Ammon's horn (tissue), 1 donor: ENCODE data around the gene ZBTB39.
"Not testable (repeated sequence)": the region's sequence is repeated elsewhere in the genome, so short reads cannot be mapped to it uniquely, and the experiment has no call there.

Source experiments
- DNase-seq: peaks from one replicate; pipeline ENCODE4 v3.0.0-alpha.2; 2016; ENCODE audit warnings: low spot score

The ZBTB39 gene

GRCh38 chr12:57001448-57001906, 4.9 kb downstream of the ZBTB39 start:
- DNase-seq: peak; percentile 46

GRCh38 chr12:57000393-57000792, 6.0 kb downstream of the ZBTB39 start:
- DNase-seq: no peak

- no peak for DNase-seq
Measured at GRCh38 chr12:56999456-56999855, 6.9 kb downstream of the ZBTB39 start.

DNA sequence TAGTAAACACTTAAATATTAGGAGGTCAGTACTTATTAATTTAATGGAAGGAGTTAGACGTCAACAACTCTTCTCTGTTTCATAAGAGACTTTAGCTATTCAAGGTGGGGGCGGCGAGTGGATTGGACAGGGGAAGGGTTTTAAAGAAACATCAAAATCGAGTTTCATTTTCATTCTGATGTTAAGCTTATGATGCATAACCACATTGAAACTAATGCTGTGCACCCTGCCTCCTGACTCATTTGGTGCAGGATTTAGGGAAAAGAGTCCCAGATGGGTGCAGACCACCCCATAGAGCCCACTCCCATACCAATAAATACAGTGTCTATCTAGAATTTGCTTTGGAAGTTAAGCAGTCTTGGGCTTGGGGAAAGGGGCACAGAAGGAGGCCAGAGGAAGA, 7.4 kb downstream of the ZBTB39 start:
- no peak for DNase-seq

- no peak for DNase-seq
Measured at GRCh38 chr12:56998316-56998715, 8.0 kb downstream of the ZBTB39 start.

- no peak for DNase-seq
Measured at GRCh38 chr12:56996793-56997545, 9.4 kb downstream of the ZBTB39 start.

- no peak for DNase-seq
Measured at GRCh38 chr12:56995930-56996496, 10.3 kb downstream of the ZBTB39 start.

DNA sequence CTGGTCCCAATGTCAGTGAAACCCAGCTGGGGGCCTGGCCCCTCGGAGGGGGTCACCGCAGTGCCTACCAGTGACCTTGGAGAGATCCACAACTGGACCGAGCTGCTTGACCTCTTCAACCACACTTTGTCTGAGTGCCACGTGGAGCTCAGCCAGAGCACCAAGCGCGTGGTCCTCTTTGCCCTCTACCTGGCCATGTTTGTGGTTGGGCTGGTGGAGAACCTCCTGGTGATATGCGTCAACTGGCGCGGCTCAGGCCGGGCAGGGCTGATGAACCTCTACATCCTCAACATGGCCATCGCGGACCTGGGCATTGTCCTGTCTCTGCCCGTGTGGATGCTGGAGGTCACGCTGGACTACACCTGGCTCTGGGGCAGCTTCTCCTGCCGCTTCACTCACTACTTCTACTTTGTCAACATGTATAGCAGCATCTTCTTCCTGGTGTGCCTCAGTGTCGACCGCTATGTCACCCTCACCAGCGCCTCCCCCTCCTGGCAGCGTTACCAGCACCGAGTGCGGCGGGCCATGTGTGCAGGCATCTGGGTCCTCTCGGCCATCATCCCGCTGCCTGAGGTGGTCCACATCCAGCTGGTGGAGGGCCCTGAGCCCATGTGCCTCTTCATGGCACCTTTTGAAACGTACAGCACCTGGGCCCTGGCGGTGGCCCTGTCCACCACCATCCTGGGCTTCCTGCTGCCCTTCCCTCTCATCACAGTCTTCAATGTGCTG, 11.0 kb downstream of the ZBTB39 start:
- no peak for DNase-seq

DNA sequence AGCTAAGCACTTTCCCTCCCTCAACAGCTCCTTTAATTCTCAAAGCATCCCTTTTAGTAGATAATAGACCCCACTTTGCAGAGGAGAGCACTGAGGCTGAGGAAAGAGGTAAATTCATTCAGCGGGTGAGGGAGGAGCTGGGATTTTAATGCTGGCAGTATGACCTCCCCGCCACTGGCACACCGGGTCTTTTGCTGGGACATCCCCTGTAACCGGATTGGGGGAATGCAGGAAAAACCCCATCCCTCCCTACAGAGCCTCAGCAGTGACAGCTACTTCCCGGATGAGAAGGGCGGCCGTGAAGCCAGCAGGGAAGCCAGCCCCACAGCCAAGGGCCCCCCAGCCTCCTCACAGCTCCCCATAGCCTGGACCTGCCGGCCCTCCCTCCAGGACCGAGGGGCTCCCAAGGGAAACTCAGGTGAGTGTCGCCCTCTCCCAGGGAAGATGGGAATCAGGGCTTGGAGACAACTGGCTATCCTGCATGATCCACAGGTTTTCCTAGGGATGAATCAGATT, 12.1 kb downstream of the ZBTB39 start:
- no peak for DNase-seq

DNA sequence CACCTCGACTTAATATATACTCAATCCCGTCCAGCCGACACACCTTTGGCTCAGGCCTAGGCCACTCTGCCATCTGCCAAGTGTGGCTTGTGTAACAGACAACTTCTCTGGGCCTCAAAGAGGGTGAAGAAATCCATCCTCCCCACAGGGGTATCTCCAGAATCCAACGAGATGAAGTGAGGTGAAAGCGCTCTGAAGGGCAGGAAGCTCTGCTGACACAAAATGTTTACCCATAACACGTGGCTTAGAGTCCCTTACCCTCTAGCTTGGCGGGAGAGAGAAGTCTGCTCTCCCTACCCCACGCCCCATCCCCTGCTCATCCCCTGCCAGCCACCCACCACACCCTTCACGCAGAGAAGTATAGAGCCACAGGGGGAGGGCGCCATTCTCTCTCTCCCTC, 13.0 kb downstream of the ZBTB39 start:
- DNase-seq: no peak

DNA sequence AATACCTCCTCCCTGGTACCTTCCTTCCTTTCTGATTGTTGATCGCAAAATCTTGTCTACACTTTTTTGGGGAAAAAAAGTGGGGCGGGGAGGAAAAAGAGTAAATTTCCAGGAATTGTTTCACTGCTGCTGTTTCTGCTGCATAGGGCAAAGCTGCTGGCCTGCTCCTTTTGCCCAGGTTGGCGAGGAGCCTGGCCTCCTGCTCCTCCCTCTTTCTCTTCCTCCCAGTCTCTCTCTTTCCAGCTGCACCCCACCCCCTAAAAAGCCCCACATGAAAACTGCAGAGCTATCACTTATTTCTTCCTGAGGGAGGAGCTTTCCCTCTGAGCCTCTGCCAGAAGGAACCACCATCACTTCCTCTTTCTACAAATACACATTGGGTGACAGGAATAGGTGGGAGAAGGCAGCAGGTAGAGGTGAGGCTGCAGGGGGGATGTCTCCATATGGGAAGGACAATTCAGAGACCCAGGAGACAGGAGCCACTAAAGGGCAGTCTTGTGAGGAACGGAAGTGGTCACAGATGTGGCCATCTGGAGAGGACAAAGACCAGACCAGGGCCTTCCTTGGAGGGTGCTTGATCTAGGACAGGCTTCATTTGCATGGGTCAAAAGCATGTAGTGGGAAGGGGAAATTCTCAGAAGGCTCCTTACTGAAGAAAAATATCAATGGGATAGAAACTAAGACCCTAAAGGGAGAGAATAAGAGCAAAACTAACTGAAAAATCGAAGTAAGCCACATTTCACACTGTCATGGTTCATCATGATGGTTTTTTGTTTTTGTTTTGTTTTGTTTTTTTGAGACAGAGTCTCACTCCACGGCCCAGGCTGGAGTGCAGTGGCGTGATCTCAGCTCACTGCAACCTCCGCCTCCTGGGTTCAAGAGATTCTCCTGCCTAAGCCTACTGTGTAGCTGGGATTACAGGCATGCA, 14.8 kb downstream of the ZBTB39 start:
- DNase-seq: peak; percentile 74

DNA sequence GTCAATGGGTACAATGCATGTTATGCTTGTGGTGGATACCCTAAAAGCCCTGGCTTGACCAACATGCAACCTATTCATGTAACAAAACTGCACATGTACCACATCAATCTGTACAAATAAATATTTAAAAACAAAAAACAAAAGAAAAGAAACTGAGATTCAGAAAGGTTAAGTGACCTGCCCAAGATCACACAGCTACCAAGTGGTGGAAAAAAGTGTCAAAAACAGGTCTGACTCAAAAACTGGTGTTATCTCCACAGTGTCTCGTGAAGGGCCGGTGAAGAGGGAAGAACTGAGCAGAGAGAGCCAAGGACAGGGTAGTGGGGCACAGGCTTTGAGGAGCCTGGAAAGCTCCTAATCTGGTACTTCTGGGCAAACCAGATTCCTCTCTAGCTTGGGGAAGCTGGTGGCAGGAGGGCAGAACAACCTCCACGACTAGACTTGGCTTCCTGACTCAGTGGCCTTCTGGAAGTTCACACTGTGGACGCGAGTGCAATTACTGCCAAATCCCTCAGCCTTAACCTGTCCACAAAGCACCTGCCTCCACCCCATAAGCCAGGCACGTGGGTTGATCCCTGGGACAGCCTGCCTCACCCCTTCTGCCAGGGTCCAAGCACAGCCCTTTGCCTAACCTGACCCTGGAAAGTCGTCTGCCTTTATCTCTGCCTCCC, 15.6 kb downstream of the ZBTB39 start:
- DNase-seq: no peak

DNA sequence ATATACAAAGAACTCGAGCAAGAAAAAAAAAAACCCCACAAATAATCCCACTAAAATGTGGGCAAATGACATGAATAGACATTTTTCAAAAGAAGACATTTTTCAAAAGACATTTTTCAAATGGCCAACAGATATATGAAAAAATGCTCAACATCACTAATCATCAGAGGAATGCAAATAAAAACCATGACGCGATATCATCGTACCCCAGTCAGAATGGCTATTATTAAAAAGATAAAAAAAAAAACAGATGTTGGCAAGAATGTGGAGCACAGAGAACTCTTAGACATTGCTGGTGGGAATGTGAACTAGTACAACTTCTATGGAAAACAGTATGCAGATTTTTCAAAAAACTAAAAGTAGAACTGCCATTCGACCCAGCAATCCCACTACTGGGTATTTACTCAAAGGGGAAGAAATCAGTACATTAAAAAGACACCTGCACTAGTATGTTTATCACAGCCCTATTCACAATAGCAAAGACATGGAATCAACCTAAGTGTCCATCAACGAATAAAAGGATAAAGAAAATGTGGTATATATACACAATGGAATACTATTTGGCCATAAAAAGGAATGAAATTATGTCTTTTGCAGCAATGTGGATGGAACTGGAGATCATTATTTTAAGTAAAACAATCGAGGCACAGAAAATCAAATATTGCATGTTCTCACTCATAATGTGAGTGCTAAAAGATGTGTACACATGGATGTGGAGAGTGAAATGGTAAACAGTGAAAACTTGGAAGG, 16.3 kb downstream of the ZBTB39 start:
- DNase-seq: no peak

- DNase-seq: no peak
Measured at GRCh38 chr12:56988207-56988739, 18.1 kb downstream of the ZBTB39 start.

DNA sequence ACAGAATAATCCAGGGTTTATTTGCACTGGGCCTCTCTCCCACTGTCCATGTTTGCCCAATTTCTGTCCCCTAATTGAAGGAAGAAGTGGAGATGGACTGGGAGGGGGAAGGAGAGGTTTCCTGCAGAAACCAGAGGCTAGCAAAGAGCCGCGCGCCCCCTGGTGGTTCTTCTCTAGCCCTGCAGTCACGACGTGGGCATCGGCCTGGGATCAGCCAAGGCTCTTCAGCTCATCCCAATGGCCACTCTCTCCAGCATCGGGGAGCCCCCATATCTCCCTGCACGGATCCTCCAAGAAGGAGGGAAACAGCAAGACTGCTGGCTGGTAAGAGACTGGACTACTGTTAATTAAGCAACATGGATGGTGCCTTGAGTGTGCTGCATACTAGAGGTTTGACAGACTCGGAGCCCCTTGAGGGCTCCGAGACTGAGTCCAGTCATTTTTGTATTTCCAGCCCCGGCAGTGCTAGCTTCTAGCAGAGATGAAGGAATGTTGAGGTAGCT, 18.7 kb downstream of the ZBTB39 start:
- peak; percentile 89 for DNase-seq

- DNase-seq: no peak
Measured at GRCh38 chr12:56987011-56987410, 19.3 kb downstream of the ZBTB39 start.

- not testable (repeated sequence) for DNase-seq
Measured at GRCh38 chr12:56985714-56986113, 20.6 kb downstream of the ZBTB39 start.

GRCh38 chr12:56983386-56983785, 23.0 kb downstream of the ZBTB39 start:
- no peak for DNase-seq

- DNase-seq: not testable (repeated sequence)
Measured at GRCh38 chr12:56982578-56983236, 23.6 kb downstream of the ZBTB39 start.
